ENCODE measurements around the gene C1orf50.

- TF ChIP-seq CTCF (IDR thresholded peaks at IDR 0.05) (no peak), ZFX (IDR thresholded peaks at IDR 0.05; ENCODE audit: borderline replicate concordance) (no peak)
These were observed 13.1 kb downstream of the C1orf50 start for GRCh38 chr1:42780176-42780575.

Data from 22Rv1 (cell line).